GM10266 (cell line): ENCODE data around the gene EEF1AKMT3.
"Not testable (repeated sequence)": the region's sequence is repeated elsewhere in the genome, so short reads cannot be mapped to it uniquely, and the experiment has no call there.

ENCODE experiments used
- DNase-seq: peaks from one replicate; pipeline ENCODE4 v3.0.0; 2012; ENCODE audit errors: extremely low spot score
- CTCF ChIP-seq: IDR thresholded peaks from 2 replicates; pipeline ENCODE4 v1.5.1; 2012; ENCODE audit warnings: mild to moderate bottlenecking, low read depth; ENCODE audit not compliant: control insufficient read depth, insufficient read depth; ENCODE audit errors: missing control alignments

EEF1AKMT3 gene

GRCh38 chr12:57769594-57769993 is 2.8 kb upstream of the EEF1AKMT3 start:
- TF ChIP-seq CTCF: no peak
- DNase-seq: no peak

GRCh38 chr12:57770734-57771133 is 1.7 kb upstream of the EEF1AKMT3 start:
- TF ChIP-seq CTCF: no peak
- DNase-seq: no peak

DNA sequence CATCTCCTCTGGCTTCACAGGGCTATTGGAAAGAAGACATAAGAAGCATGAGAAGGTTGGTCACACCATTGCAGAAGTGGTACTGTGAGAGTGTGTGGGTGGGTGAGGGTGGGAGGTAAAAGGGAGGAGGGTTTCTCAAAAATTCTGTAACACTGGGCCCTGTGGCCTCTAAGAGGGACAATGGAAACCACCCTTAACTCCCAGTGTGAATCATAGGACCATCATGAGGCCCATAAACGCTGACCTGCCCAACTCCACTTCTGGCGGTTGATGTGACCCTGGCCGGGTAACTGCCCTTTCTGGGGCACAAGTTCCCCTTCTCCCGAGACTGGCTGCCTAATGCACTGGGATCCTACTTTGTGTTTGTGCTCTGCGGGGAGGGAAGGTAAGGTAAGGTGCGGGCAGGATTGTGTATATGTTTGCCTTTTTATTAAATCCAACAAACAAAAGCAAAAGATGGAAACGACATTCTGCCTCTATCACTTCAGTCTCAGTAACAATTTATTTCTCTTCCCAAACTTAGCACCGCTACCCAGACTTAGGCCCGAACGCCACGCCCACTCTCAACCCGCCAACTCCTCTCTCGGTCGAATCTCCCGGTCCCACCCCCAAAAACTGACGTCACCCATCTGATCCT is 1.1 kb upstream of the EEF1AKMT3 start:
- TF ChIP-seq CTCF: no peak
- DNase-seq: peak; percentile 88

- no peak for TF ChIP-seq CTCF
- peak; percentile 94 for DNase-seq
These were observed 463 bp upstream of the EEF1AKMT3 start, which contains the start of gene METTL1 for GRCh38 chr12:57771873-57772428. Gene METTL1, minus strand, starts transcription at chr12:57772105. Its CDS starts 22 bp downstream, at chr12:57772083.

- not testable (repeated sequence) for DNase-seq
These were observed 2.2 kb downstream of the EEF1AKMT3 start for GRCh38 chr12:57774634-57775033.

GRCh38 chr12:57775044-57775443 is 2.6 kb downstream of the EEF1AKMT3 start:
- DNase-seq: no peak
- TF ChIP-seq CTCF: no peak

- peak; percentile 15 for TF ChIP-seq CTCF
- no peak for DNase-seq
These were observed 3.3 kb downstream of the EEF1AKMT3 start for GRCh38 chr12:57775563-57776246.
